Heart left ventricle (tissue), 16 donors: ENCODE results near the gene TCAP. TPM values are rescaled to one million over a fixed set of nuclear protein-coding genes. Genes with fewer than 3 reads are reported as not detected.

Source experiments
- ATAC-seq, 4 donors: fragments of 200-7000 bp; cut with Tn5 transposase; one replicate each; pipeline ENCODE4 v1.9.1; 2020 to 2022; ENCODE audit warnings: moderate library complexity in 4 of 4, mild to moderate bottlenecking in 3 of 4, moderate number of reproducible peaks in 1 of 4
- DNase-seq, 5 donors: peaks; one replicate each; pipeline ENCODE4 v3.0.0-alpha.2; 2020
- H3K27ac ChIP-seq, 12 donors: fragments of 200-600 bp; sonication (generic) in 4 of 12; one replicate each; pipeline versions ENCODE4 v1.5.0 to v1.8.0; 2016 to 2022; ENCODE audit warnings: mild to moderate bottlenecking in 2 of 12
- H3K27me3 ChIP-seq, 9 donors: fragments of 200-600 bp; sonication (generic) in 2 of 9; one replicate each; pipeline versions ENCODE4 v1.5.1 to v1.8.0; 2016 to 2022; ENCODE audit warnings: mild to moderate bottlenecking in 3 of 9
- H3K36me3 ChIP-seq, 9 donors: fragments of 200-600 bp; sonication (generic) in 2 of 9; one replicate each; pipeline versions ENCODE4 v1.5.0 to v1.8.0; 2018 to 2022; ENCODE audit warnings: mild to moderate bottlenecking in 2 of 9
- H3K4me1 ChIP-seq, 12 donors: fragments of 200-600 bp; sonication (generic) in 4 of 12; one replicate each; pipeline versions ENCODE4 v1.5.0 to v1.8.0; 2016 to 2022; ENCODE audit warnings: mild to moderate bottlenecking in 3 of 12
- H3K4me3 ChIP-seq, 12 donors: fragments of 200-600 bp; sonication (generic) in 4 of 12; one replicate each; pipeline versions ENCODE4 v1.5.0 to v1.8.0; 2017 to 2022; ENCODE audit warnings: mild to moderate bottlenecking in 9 of 12, moderate library complexity in 4 of 12
- H3K9me3 ChIP-seq, 12 donors: fragments of 200-600 bp; sonication (generic) in 4 of 12; one replicate each; pipeline versions ENCODE4 v1.5.0 to v1.8.0; 2016 to 2022; ENCODE audit warnings: mild to moderate bottlenecking in 1 of 12
- POLR2A ChIP-seq, 2 donors: fragments of 450-650 bp; IDR thresholded peaks; one replicate each; pipeline ENCODE4 v1.6.1; 2017; ENCODE audit warnings: antibody characterized with exemption in 2 of 2, mild to moderate bottlenecking in 2 of 2, moderate library complexity in 2 of 2
- WGBS, 4 donors: extraction: QIAGEN DNeasy Blood & Tissue Kit in 2 of 4; methylation state at CpG; one replicate each; pipeline versions ENCODE4 v1.1.5 to v1.1.7; 2013 to 2018; 5-methylcytosine and 5-hydroxymethylcytosine counted together
- intact Hi-C, 10 donors: fragments of 100-400 bp; cut with DNase I; formaldehyde crosslinking; loops; one replicate each; pipeline versions ENCODE4 v1.11.1 to v1.14.2; 2022
- polyA plus RNA-seq, 2 donors: library from polyadenylated mRNA; stranded (reverse); fragments of 200-250 nt; gene quantifications; one replicate each; pipeline ENCODE4 v1.2.3, GENCODE V29; 2013
- total RNA-seq, 9 donors: library from RNA; depleted of rRNA in 2 of 9; stranded (reverse); fragments of >200 nt in 2 of 9; fragmentation: NEBNext Ultra II Directional in 3 of 9; extraction: Animal tissue kit (Norgen Biotek cat#: 25700) in 3 of 9; gene quantifications; one replicate each; pipeline versions ENCODE4 v1.1.0 to v1.2.4, GENCODE V29; 2016 to 2023
- TF ChIP-seq, protein P1 (sequence below), 12 donors: fragments of 200-600 bp; sonication (generic) in 4 of 12; IDR thresholded peaks; one replicate each; pipeline versions ENCODE4 v1.5.0 to v1.8.0; 2018 to 2022; ENCODE audit warnings: antibody characterized with exemption in 12 of 12, mild to moderate bottlenecking in 5 of 12
- donor health status: ischemic (EF 13 %, LVEDD 7.1; RV severe dilation, severe dysfunction).
- donor health status: healthy with polysubstance abuse.
- donor health status: DM: no; HTN: yes; CAD: no.
- donor health status: DM: no; HTN: no; CAD: no.
- donor health status: ischemic (EF 25% LVEDD 6.9; RV normal size, moderate dysfunction).
- donor health status: ischemic (EF 25% LVEDD 5.7; RV mildly dilated, moderate dysfunction).
- donor health status: healthy.
- donor health status: DM: yes; HTN: yes; CAD: no.
- donor health status: ischemic (EF 35%, LVEDD 5.7; RV mildly dilated, moderate dysfunction).
- donor health status: nonischemic (EF 11% LVEDD 7.7; RV severe dilation, severe dysfunction).
- donor health status: DM: yes; HTN: yes; CAD: no.
- donor health status: PGD.
- donor health status: ischemic (EF 29% LVEDD 5.4; RV normal size, mild dysfunction).
- donor health status: nonischemic (EF 23%, LVEDD 6.1; RV moderate dilation, normal function).

Gene TCAP
- total and polyA plus RNA-seq, 11 donors = 2,028 to 9,343 (median 4,137) TPM

DNA sequence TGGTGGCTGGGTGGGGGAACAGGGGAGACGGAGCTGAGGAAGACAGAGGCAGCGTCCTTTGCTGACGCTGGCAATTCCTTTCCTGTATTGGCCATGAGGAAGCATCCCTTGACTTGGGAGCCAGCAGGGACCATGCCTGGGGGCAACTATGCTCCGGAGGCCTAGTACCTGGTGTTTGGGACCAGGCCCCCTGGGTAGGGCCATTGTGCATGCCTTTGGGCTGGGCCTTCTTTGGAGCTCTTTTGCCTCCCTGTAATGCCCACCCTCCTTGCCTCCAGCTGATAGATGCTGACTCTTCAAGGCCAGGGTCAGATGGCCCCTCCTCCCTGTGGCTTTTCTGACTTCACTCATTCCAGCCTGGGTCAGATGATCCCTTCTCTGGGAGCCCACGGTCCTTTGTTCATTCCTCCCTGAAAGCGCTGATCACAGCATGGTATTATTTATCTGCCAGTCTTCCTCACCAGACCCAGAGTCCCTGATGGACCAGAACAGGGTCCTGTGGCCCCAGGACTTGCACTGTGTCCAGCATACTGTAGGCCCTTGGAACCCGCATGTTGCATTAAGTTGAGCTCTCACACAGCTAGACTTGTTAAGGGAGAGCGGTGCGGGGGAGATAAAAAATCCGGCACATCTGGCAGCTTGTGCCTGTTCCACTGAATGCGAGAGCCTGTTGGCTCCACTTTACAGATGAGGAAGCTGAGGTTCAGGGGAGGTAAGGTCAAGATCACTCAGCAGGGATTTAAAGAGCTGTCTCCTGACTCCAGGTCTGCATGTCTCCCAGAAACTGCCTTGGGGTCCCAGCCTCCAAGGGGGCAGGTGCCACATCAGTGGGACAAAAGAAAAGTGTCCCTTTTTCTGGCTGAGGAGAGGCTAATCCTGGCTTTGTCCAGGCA is 25.3 kb upstream of the TCAP start:
- ATAC-seq = no peak
- intact Hi-C loops = loop anchor here in 5 of 10 donors (5.0 kb wide), 3 partner anchors 32 to 112 kb away; partner anchors contain the start of gene MIEN1 (in 1 of the 5)
- no peak overlapping the region for H3K4me3 ChIP-seq
- H3K36me3 ChIP-seq = no peaks in the 10 kb centered on the region
- WGBS, 4 donors = 83 to 89% (median 84%) methylated on average over 11 of the region's 11 CpGs
- DNase-seq = no peak
- H3K27ac ChIP-seq = peak overlapping the region in 1 of 12 donors; percentile 45
- no peak for TF ChIP-seq POLR2A (IDR thresholded peaks at IDR 0.05)
- TF ChIP-seq, protein P1, sequence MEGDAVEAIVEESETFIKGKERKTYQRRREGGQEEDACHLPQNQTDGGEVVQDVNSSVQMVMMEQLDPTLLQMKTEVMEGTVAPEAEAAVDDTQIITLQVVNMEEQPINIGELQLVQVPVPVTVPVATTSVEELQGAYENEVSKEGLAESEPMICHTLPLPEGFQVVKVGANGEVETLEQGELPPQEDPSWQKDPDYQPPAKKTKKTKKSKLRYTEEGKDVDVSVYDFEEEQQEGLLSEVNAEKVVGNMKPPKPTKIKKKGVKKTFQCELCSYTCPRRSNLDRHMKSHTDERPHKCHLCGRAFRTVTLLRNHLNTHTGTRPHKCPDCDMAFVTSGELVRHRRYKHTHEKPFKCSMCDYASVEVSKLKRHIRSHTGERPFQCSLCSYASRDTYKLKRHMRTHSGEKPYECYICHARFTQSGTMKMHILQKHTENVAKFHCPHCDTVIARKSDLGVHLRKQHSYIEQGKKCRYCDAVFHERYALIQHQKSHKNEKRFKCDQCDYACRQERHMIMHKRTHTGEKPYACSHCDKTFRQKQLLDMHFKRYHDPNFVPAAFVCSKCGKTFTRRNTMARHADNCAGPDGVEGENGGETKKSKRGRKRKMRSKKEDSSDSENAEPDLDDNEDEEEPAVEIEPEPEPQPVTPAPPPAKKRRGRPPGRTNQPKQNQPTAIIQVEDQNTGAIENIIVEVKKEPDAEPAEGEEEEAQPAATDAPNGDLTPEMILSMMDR (IDR thresholded peaks at IDR 0.05) = no peak
- H3K4me1 ChIP-seq = peaks cover 10 to 79% (median 54%) of the 10 kb centered on the region in 12 donors
- no peaks in the 10 kb centered on the region for H3K9me3 ChIP-seq
- H3K27me3 ChIP-seq = no peaks in the 10 kb centered on the region

- Histone ChIP-seq H3K9me3 (no peaks in the 10 kb centered on the region), H3K27me3 (no peaks in the 10 kb centered on the region), H3K36me3 (no peaks in the 10 kb centered on the region), H3K27ac (peak overlapping the region in 1 of 12 donors; percentile 45), H3K4me3 (no peak overlapping the region), H3K4me1 (peaks cover 10 to 79% (median 55%) of the 10 kb centered on the region in 12 donors)
- ATAC-seq = no peak
- intact Hi-C loops = no loop called here
- TF ChIP-seq, protein P1 (IDR thresholded peaks at IDR 0.05) = no peak
- TF ChIP-seq POLR2A (IDR thresholded peaks at IDR 0.05) = no peak
- DNase-seq = no peak
- 38 to 63% (median 45%) methylated on average over 4 of the region's 4 CpGs for WGBS, 4 donors
These were observed 24.5 kb upstream of the TCAP start for GRCh38 chr17:39640591-39641031.

DNA sequence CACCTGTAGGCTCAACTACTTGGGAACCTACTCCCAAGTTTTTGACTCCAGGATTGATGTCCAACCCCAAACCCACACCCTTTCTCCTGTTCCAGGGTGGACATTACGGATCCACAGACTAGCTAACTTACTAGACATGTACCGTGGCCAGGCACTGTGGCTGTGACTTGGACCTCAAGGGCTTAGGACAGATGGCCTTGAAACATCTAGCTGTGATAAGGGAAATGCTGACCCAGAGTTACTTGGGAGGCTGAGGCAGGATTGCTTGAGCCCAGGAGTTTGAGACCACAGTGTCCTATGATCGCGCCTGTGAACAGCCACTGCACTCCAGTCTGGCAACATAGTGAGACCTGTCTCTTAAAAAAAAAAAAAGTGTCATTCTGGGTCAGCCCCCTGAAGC is 24.1 kb upstream of the TCAP start:
- H3K27ac ChIP-seq = no peak overlapping the region
- H3K4me3 ChIP-seq = no peak overlapping the region
- H3K4me1 ChIP-seq = peaks cover 10 to 77% (median 53%) of the 10 kb centered on the region in 12 donors
- WGBS, 4 donors = 83 to 98% (median 96%) methylated on average over 4 of the region's 4 CpGs
- no peaks in the 10 kb centered on the region for H3K9me3 ChIP-seq
- no peak for ATAC-seq
- no peak for DNase-seq
- TF ChIP-seq, protein P1 (IDR thresholded peaks at IDR 0.05) = no peak
- TF ChIP-seq POLR2A (IDR thresholded peaks at IDR 0.05) = no peak
- intact Hi-C loops = no loop called here
- no peaks in the 10 kb centered on the region for H3K27me3 ChIP-seq
- no peaks in the 10 kb centered on the region for H3K36me3 ChIP-seq

DNA sequence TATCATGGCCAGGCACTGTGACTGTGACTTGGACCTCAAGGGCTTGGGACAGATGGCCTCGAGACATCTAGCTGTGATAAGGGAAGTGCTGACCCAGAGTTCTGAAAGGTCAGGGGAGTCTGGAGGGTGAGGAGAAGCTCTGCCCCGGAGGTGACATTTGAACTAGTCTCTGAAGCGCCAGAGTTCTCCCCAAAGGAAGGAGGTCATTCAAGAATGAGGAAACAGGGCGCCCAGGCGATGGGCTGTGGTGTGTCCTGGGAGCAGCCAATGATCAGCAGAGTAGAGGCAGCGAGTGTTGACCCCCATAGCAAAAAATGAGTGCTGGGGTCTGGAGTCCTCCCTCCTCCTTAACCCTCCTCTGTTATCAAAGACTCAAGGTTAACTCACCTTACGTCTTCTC is 23.3 kb upstream of the TCAP start:
- H3K4me1 ChIP-seq = peaks cover 9 to 75% (median 47%) of the 10 kb centered on the region in 12 donors
- 64 to 72% (median 69%) methylated on average over 7 of the region's 7 CpGs for WGBS, 4 donors
- no peaks in the 10 kb centered on the region for H3K9me3 ChIP-seq
- H3K27ac ChIP-seq = no peak overlapping the region
- intact Hi-C loops = no loop called here
- no peaks in the 10 kb centered on the region for H3K36me3 ChIP-seq
- H3K27me3 ChIP-seq = no peaks in the 10 kb centered on the region
- ATAC-seq (no peak), DNase-seq (no peak)
- H3K4me3 ChIP-seq = no peak overlapping the region
- no peak for TF ChIP-seq POLR2A (IDR thresholded peaks at IDR 0.05)
- TF ChIP-seq, protein P1 (IDR thresholded peaks at IDR 0.05) = no peak
